ENCODE measurements around the gene MXRA8.

MXRA8 gene

DNA sequence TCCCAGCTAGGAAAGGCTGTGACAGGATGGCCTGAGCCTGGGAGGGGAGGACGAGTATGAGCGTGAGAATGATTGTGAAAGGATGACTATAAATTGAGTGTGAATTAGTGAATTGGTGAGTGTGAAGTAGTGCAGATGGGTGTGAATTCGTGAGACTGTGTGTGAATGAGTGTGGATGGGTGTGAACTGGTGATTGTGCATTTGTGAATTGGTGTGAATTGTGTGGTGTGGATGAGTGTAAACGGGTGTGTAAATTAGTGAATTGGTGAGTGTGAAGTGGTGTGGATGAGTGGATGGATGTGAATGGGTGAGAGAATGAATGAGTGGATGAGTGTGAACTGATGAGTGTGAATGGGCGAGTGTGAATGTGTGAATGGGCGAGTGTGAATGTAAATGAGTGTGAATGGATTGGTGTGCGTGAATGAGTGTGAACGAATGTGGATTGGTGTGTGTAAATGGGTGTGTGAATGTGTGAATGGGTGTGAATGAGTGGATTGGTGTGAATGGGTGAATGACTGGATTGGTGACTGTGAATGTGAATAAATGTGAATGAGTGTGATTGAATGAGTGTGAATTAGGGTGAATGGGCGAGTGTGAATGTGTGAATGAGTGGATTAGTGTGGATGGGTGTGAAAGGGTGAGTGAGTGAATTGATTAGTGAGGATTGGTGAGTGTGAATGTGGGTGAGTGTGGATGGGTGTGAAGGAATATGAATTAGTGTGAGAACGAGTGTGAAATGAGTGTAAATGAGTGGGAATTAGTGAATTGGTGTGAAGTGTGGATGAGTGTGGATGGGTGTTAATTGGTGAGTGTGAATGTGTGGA lies 7.7 kb upstream of the MXRA8 start:
- DNase-seq: no peak

GRCh38 chr1:1364266-1364665 lies 5.9 kb upstream of the MXRA8 start:
- DNase-seq: no peak

DNA sequence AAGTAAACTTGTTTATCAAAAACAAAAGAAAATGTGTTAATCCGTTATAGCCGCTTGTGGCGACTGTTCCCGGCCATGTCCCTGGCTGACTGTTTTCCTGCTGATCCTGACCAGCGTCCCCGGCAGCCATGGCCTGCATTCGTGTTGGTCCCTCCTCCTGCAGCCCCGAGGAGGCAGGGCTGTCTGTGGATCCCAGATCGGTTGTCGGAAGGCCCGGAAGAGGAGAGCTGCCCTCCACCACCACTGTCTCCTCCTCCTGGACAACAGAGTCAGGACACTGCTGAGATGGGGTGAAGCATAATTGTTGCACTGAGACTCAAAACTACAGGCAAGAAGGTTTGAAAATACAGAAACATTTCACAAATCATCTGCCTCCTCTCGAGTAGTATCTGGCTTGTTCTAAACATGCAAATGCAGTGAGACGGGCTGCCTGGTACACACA lies 3.6 kb upstream of the MXRA8 start:
- no peak for DNase-seq

GRCh38 chr1:1361233-1361981 lies 3.1 kb upstream of the MXRA8 start:
- no peak for DNase-seq

DNA sequence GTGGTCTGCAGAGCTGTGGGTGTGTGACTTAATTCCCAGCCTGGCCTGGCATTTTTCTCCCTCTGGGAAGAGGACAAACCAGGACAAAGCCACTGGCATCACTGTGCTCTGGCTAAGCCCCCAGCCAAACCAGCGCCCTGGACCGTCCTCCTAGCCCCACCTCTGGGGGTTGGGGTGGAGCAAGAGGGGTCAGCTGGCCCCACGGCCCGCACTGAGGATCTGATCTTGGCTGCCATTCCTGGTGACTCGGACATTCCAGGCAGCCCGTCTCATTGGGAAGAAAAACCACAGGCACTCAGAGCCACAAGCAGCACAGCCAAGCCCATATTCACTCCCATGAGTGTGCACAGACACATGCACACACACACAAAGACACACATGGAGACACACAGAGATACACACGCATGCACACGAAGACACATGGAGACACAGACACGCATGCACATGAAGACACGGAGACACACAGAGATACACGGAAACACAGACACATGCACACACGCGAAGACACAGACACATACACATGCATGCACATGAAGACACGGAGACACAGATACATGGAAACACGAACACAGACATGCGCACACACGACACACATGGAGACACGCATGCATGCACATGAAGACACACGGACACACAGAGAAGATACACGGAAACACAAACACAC lies 2.3 kb upstream of the MXRA8 start:
- DNase-seq: no peak

GRCh38 chr1:1359664-1360468 lies 1.5 kb upstream of the MXRA8 start:
- no peak for DNase-seq

GRCh38 chr1:1359308-1359663 lies 931 bp upstream of the MXRA8 start:
- DNase-seq: no peak

- no peak for DNase-seq
These were observed 403 bp downstream of the MXRA8 start for GRCh38 chr1:1357871-1358432.

DNA sequence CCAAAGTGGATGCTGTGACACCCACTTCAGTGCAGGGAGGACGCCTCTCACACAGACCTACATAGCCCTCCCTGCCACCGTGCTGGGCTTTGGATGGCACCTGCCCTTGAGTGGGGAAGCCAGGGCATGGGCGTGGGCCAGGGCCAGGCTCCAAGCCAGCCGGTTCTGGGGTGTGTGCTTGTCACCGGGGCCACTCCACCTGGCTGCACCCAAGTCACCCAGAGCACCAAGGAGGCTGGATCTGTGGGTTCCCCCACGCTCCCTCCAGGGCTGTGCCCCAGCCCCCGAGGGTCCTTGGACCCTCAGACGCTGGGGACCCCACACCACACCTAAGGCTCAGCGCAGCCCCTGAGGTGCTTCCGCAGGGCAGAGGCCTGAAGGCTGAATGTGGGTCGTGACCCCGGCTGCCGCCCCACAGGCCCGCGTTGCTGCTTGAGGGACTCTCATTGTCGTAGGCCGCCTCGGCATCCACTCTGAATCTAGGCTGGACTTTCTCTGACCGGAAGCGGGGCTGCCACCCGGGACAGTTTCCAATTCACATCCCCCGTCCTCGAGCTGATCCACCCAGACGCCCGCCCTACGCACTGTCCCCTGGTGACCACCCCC lies 1.5 kb downstream of the MXRA8 start:
- DNase-seq: no peak

DNA sequence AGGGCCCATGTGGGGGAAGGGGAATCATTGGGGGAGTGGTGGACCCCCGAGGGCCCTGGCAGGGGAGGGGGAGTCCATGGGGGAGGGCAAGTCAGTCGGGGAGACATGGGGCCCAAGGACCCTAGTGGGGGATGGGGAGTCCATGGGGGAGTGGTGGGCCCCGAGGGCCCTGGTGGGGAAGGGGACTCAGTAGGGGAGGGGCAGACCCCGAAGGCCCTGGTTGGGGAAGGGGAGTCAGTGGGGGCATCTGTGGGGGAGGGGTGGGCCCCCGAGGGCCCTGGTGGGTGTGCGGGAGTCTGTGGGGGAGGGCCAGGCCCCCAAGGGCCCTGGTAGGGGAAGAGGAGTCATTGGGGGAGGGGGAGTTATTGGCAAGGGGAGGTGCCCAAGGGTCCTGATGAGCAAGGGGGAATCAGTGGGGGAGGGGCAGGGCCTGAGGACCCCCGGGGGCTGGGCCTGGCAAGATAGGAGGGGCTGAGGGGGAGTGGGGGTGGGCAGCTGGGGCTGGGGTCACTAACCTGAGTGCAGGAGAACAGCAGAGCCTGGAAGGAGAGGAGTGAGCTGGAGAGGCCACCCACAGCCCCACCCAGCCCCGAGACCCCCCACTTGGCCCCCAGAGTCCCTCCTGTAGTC lies 2.1 kb downstream of the MXRA8 start:
- no peak for DNase-seq

- no peak for DNase-seq
These were observed 2.9 kb downstream of the MXRA8 start for GRCh38 chr1:1355416-1355815.

GRCh38 chr1:1354271-1355247 lies 3.8 kb downstream of the MXRA8 start:
- DNase-seq: no peak

DNA sequence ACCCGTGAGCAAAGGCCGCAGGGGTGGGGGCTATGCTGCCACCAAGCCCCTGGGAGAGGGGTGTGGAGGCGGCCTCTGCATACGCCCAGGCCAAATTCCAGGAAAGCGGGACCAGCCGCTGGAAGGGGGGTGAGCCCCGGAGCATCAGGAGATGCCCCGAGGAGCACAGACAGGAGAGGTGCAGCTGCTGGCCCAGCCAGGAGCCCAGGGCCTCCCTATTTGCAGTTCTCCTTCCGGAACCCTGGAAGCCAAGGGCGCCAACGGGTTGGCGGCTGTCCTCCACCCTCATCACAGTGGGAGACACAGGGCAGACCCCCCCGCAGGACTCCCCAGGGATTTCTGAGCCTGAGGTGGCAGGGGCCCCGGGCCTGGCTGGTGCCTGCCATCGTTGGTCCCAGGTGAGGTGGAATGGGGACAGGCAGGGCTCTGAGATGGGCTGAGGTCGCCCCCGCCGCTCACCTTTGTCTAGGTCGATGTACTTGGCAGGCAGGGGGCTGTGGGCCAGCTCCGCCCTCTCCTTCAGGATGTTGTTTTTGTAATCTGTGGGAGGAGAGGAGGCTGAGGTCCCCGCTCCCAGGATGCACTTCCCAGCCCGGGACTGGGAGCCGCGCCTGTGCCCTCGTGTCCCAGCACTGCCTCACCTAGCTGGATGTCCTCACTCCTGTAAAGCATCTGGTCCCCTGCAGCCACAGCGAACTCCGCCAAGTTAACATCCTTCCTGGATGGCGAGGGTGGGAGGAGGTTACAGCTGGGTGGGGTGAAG lies 4.8 kb downstream of the MXRA8 start:
- DNase-seq: no peak

DNA sequence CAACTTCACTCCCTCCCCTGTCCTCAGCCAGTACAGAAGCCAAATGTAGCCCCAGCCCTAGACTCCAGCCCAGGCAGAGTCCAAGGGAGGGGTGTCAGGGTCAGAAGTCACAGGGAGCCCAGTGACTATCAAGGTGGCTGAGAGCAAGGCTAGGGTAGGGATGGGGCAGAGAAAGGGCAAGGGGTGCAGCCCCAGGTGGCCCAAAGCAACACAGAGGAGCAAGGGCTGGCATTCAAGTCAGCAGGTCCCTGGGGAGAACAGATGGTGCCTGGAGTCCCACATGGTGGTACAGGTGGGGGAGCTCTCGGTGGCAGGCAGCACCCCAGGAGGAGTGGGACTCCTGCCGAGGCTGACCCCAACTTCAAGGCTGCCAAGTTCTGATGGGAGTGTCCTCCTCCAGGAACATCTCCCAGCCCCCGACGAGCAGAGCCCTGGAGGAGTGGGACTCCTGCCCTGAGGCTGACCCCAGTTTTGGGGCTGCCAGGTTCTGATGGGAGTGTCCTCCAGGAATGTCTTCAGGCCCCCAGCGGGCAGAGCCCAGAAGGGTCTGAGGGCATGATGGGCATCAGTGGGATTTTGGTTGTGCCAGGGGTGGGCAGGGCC lies 5.5 kb downstream of the MXRA8 start:
- DNase-seq: no peak

DNA sequence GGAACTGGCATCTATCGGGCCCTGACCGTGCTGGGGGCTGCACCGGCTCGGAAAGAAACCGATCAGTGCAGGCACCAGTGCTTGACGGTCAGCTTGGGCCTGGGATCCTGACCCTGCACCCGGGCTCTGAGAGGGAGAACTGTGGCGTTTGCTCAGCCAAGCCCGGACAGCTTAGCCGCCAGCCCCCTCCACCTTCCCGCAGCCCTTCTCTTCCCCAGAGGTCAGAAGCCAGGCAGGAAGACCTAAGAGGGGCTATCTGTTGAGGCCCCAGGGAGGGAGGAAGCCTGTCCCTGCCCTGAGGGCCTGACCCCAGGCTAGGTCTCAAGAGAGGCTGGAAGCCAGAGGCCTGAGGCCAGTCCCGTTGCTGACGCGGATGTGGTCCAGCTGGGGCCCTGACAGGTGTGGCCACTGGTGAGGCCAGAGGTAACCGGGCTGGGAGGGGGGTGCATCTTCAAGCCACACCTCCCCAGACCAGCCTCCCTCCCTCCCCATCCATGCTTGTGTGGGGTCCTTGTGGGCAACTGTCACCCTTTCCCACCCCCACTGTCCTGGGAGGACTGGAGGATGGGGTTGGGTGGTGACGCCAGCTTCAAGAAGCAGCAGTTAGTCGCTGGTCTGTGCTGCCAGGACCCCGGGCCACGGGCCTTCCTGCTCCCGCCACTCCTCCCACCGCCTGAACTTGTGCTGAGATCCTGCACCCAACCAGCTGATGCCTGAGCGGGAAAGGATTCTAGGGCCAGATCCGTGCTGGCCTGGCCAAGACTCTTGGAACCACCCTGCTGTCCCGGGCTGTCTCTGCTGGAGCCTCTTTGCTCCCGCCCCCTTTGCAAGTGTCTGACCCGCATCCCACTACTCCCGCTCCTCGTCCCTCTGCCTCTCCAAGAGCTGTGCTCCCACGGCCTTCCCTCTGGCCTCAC lies 6.6 kb downstream of the MXRA8 start:
- no peak for DNase-seq

DNA sequence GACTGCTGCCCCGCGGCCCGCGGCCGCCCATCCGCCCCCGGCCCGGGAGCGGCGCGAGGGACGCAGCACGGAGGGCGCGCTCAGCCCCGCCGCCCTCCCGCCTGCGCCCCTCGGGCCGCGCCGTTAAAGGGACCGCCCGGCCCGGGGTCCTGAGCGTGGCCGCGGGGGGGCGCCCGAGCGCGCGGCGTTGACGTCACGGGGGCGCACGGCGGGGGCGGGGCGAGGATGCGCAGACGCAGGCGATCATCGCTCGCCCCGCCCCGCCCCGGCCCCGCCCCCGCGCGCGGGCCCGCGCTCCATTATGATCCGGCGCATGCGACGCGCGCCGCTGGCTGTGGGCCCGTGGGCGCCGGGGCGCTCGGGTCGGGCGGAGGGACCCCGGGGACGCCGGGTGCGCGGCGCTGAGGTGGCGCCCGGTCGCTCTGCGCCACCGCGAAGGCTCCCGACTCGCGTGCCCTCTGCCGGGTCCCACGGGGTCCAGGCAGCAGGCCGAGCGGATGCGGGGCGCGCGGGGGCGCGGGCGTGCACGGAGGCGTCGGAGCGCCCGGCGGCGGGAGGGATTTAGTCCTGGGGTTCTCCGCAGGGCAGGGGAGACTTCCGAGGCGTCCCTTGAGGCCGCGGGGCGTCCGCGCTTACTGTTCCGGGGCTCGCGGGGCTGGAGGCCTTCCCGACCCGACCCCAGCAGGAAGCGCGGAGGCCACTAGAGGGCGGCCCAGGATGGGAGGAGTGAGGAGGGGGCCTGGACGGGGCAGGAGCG lies 8.9 kb downstream of the MXRA8 start, which contains the start of gene DVL1:
DVL1 (minus strand) TSS at position 163 of the 757 bp plus-strand sequence. CDS start 353 bp downstream, outside the sequence.
- peak; percentile 61 for DNase-seq
